HG02571 (cell line): ENCODE results near the gene PITX2.

ENCODE experiments used
- ATAC-seq: cut with Tn5 transposase; IDR thresholded peaks from one replicate; pipeline ENCODE4 v1.9.1; 2021; ENCODE audit warnings: mild to moderate bottlenecking, moderate library complexity; ENCODE audit not compliant: unreplicated experiment

PITX2 gene

GRCh38 chr4:110622841-110623717 is at the start of gene PITX2:
Gene PITX2, minus strand, starts transcription at chr4:110623077. Its CDS starts 617 bp downstream, at chr4:110622460.
- ATAC-seq = peak; percentile 57

GRCh38 chr4:110671679-110672078 is 48.8 kb upstream of the PITX2 start:
- ATAC-seq = no peak

- ATAC-seq = no peak
Measured at GRCh38 chr4:110669663-110670062, 46.8 kb upstream of the PITX2 start.

GRCh38 chr4:110668463-110669235 is 45.8 kb upstream of the PITX2 start:
- no peak for ATAC-seq

- ATAC-seq = no peak
Measured at GRCh38 chr4:110667670-110668069, 44.8 kb upstream of the PITX2 start.

- ATAC-seq = no peak
Measured at GRCh38 chr4:110666030-110666429, 43.2 kb upstream of the PITX2 start.

DNA sequence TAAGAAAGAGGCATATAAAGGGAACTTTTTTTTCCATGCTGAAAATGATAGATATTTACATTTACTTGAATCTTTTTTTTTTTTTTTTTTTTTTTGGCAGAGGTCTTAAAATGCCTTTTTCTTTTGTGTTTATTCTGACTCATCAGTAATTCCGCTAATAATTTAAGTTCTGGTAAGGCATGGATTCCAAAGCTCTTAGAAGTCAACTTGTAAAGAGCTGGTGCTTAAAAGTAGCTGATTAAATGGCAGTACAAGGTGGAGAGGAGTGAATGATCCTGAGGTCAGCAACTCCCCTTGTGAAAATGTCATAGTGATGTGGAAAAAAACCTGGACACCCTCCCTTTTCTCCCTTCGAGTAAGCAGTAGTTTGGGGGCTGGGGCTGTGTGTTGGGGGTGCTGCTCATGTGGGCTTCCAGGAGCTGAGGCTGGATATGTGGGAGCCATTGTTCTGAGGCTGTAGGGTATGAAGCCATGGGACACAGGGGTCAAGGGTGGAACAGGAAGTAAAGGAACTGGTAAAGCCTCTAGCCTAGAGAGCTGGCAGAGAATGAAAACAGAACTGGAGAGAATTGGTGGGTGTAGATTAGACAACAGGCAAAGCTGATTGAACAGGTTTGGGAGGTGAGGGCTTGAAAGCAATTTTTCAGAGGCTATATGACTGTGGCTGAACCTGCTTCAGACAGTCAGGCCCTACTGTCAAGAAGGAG is 41.0 kb upstream of the PITX2 start:
- ATAC-seq = no peak

GRCh38 chr4:110663206-110663605 is 40.3 kb upstream of the PITX2 start:
- ATAC-seq = no peak

DNA sequence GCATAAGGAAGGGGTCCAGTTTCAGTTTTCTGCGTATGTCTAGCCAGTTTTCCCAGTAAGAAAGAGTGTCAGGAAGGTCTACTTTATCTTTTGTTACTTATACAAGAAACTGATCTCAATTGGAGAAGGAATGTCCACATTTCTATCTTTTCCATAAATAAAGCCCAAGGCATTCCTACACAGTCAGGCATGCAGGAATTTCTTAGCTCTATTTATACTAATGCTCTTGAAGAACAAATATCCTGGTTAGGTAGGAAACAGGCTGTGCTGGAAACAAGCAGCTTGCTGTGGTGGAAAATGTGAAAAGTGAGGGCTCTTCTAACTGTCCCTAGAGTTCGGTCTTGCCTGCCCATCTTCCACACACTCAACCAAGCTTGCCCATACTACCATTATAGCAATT is 37.9 kb upstream of the PITX2 start:
- ATAC-seq = no peak

GRCh38 chr4:110654254-110654635 is 31.4 kb upstream of the PITX2 start:
- no peak for ATAC-seq

DNA sequence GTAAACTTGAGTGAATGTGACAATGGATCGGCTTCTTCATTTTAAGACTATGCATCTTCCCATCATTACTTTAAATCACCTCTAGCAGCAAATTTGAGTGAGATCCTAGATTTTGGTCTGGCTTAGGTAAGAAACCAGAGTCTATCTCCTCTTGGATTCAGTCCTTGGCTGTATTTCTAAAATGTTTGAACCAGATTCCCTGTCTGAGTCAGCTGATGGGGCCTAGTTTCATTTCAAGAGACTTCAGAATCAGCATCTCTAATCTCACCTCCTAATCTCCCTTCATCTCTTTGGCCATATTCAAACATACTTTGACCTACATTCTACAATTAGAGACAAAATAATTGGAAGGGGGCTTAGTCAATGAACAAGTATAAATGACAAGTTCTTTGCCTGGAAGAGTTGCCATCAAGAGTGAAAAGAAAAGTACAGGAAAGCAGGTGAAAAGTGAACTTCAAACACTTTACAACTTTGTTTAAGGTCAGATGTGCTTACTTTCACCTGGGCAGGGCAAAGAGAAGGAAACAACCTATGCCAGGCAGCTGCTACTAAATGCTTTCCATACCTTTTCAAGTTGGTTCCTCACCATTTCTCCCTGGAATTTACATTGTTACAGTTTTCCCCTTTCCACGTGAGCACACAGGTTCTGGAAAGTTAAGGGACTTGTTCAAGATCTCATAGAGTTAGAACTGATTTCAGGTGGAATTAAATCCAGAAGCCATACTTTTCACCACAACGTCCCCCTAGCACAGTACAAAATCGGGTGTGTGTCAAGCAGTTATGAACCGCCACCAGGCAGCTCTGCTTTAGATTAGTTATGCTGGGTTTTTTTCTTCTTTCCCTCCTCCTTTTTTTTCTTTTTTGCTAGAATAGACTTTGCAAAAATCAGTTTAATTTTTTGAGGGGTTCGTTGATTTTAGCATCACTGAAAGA is 30.7 kb upstream of the PITX2 start:
- ATAC-seq = no peak

DNA sequence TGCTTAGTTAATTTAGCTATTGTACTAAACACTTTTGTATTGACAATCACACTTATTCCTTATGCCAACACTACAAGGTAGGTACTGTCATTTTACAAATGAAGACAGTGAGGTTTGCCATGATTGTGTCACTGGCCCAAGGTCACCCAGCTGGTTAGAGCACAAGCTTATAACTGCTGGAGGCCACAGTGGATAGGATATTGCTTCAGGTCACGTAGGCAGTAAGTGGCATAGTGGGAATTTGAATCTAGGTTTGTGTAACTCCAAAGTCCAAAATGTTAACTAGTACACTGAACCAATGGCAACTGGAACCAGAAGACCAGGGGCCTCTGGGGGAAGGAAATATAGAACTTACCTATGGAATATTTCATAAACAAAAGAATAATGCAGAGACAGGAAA is 21.1 kb upstream of the PITX2 start:
- no peak for ATAC-seq

DNA sequence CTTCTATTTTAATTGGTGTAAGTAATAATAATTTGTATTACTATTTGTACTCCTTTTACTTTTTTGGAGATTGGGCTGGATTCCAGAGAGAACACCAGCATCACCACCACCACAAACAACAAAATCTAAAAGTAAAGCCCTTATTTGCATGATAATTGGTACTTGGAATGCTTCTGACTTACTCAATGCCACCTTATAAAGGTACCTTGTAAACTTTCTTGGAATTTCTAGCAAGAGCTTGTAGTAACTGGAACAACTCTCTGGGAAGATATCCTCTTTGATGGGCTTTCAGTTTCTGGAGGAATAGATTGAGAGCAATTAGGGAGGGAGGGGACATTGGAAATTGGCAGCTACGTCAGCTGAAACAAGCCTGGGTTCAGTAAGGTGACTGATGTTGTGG is 20.2 kb upstream of the PITX2 start:
- no peak for ATAC-seq

DNA sequence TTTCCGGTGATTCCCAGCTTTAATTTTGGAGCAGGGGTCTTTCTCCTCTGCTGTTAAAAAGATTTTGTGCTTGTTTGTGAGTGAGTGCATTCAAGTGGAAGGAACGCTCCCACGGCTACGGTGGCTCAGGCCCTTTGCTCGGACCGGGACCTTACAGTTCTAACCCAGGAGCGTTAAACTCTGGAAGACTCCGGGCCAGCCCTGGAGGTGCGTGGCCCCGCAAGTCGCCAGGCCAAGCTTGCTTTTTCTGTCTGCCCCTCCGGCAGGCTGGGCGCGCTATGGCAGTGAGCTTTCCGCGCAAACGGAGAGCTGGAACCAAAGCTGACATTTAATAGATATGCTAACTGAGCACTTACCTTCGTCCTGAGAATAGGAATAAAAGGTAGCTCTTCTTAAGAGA is 18.3 kb upstream of the PITX2 start:
- ATAC-seq = no peak

- ATAC-seq = no peak
Measured at GRCh38 chr4:110640576-110640975, 17.7 kb upstream of the PITX2 start.

DNA sequence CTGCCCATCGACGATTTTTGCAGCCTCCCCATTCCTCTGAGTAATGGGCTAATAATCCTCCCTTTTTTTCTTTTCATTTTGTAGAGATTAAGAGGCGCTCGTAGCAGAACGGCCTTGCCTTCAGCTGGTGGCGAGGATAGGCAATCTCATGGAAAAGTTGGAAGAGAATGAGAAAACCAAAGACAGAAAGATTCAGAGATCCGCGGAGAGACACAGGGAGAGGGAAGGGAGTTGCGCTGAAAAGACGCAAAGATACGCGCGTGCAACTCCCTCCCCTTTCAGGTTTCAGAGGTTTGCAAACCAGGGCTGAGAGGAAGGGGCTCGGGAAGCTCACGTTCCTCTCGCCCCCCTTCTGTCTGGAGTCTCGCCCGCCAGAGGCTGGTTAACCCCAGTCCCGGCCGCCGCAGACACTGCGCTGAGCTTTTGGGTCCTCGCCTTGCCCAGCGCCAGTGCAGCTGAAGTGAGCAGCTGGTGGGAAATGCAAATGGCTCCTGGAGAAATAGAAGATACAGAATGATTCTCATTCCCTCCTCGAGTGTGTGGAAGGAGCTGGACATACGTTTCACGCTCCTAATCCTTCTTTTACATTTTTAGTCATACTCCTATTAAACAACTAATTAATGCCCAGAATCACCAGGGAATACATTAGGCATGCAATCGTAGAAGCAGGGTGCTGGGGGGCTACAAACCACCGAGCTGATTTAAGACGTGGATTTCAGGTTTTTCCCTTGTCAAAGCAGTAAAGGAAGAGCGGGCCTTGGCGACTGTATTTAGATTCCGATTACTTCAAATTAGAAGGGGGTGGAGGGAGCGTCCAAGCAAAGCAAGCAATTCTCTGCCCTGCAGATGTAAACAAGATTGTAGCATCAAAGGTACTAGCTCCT is 16.6 kb upstream of the PITX2 start:
- no peak for ATAC-seq

DNA sequence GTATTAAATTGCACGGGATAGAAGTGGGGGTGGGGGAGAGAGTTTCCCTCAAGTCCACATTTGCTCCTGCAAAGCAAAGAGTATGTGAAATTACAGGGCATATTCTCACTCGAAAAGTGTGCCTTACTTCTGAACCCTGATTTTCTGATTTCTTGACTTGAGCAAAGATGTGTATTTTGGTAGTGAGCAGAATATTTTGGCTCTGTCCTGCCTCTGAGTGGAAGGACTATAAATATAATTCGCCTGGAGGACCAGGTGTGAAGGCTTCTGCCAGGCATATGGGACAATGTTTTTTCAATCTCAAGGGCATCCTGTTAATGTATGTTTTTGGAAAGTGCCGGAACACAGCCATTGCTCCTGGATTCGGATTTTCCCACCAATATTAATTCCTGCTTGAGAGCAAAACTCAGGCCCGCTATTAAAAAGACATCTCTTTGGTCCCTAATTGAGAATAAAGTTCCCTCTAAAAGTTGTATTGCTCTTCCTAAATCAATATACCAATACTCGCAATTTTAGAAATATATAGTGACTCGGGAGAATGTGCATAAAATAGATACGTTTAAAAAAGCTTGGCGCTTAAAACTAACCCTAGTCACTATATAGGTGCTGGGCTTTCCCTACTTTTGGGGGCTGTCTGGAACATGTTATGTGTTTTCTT is 15.3 kb upstream of the PITX2 start:
- ATAC-seq = no peak

DNA sequence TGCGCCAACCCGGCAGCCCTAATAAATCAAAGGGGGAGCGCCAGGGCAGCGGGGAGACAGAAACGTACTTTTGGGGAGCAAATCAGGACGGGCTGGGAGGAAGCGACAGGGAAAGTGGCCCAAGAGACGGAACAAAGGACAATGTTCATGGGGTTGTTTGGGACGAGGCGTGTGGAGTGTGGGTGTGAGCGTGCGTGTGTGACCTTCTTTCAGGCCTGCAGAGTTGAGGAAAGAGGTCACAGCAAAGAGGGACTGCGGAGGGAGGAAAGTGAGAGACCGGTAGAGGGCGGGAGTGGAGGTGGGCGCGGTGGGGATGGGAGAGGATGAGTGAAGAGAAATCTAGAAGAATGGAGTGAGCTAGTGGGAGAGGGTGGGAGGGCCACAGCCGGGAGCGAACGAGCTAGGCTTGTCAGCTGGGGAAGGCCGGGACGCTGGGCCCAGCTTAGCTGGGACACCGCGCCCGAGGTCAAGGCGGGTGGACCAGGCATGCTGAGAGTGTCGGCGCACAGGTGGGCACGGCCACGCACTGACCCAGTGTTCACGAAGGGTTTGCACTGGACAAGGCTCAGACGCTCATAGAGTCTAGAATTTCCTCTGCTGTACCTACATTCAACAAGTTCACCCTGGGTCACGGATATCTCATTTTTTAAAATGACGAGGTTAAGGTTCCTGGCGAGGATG is 14.7 kb upstream of the PITX2 start:
- ATAC-seq = no peak
